NAMALWA (cell line): ENCODE results near the gene ATP6V0A1.
"Not testable (repeated sequence)": the region's sequence is repeated elsewhere in the genome, so short reads cannot be mapped to it uniquely, and the experiment has no call there.

ENCODE experiments used
- DNase-seq: peaks from one replicate; pipeline ENCODE4 v3.0.0-alpha.2; 2015; ENCODE audit warnings: low spot score

ATP6V0A1 gene

GRCh38 chr17:42541041-42541833 is 82.6 kb downstream of the ATP6V0A1 start:
- DNase-seq: no peak

- no peak for DNase-seq
Observed at GRCh38 chr17:42543190-42544079, 84.8 kb downstream of the ATP6V0A1 start.

- no peak for DNase-seq
Observed at GRCh38 chr17:42544874-42545283, 86.2 kb downstream of the ATP6V0A1 start.

- not testable (repeated sequence) for DNase-seq
Observed at GRCh38 chr17:42545755-42546505, 87.3 kb downstream of the ATP6V0A1 start.

- DNase-seq: no peak
Observed at GRCh38 chr17:42547001-42547461, 88.4 kb downstream of the ATP6V0A1 start.

GRCh38 chr17:42547698-42548069 is 89.0 kb downstream of the ATP6V0A1 start:
- DNase-seq: no peak

- DNase-seq: peak; percentile 52
Observed at GRCh38 chr17:42548070-42548837, 89.6 kb downstream of the ATP6V0A1 start.

- DNase-seq: no peak
Observed at GRCh38 chr17:42548993-42549755, 90.5 kb downstream of the ATP6V0A1 start.

- DNase-seq: not testable (repeated sequence)
Observed at GRCh38 chr17:42552736-42553135, 94.1 kb downstream of the ATP6V0A1 start, which contains the start of gene HSD17B1. Gene HSD17B1, plus strand, starts transcription at chr17:42552923. Its CDS starts 11 bp downstream, at chr17:42552934.

- DNase-seq: no peak
Observed at GRCh38 chr17:42553161-42553818, 94.6 kb downstream of the ATP6V0A1 start.

- no peak for DNase-seq
Observed at GRCh38 chr17:42553866-42554249, 95.2 kb downstream of the ATP6V0A1 start.

GRCh38 chr17:42554250-42555121 is 95.8 kb downstream of the ATP6V0A1 start:
- DNase-seq: peak; percentile 91

GRCh38 chr17:42555122-42555622 is 96.5 kb downstream of the ATP6V0A1 start:
- no peak for DNase-seq

- not testable (repeated sequence) for DNase-seq
Observed at GRCh38 chr17:42555961-42556617, 97.4 kb downstream of the ATP6V0A1 start.

GRCh38 chr17:42559075-42559474 is 100.4 kb downstream of the ATP6V0A1 start:
- no peak for DNase-seq

GRCh38 chr17:42560246-42560645 is 101.6 kb downstream of the ATP6V0A1 start:
- no peak for DNase-seq

- DNase-seq: peak; percentile 96
Observed at GRCh38 chr17:42561897-42562387, 103.3 kb downstream of the ATP6V0A1 start, which contains the start of gene COASY. Gene COASY, plus strand, starts transcription at chr17:42562148. Its CDS starts 475 bp downstream, at chr17:42562623.
